Stimulated activated CD8-positive, alpha-beta memory T cell treated with anti-CD3 and anti-CD28 coated beads, Interleukin-2, amount 100 ng/mL, for 48 hours (primary cell): ENCODE measurements around the gene GRIA3.
"Not testable (repeated sequence)": the region's sequence is repeated elsewhere in the genome, so short reads cannot be mapped to it uniquely, and the experiment has no call there.

Experiments
- DNase-seq, 2 donors: peaks; one replicate each; pipeline ENCODE4 v3.0.0-alpha.2; 2020; ENCODE audit warnings: low read depth in 2 of 2

Gene GRIA3

DNA sequence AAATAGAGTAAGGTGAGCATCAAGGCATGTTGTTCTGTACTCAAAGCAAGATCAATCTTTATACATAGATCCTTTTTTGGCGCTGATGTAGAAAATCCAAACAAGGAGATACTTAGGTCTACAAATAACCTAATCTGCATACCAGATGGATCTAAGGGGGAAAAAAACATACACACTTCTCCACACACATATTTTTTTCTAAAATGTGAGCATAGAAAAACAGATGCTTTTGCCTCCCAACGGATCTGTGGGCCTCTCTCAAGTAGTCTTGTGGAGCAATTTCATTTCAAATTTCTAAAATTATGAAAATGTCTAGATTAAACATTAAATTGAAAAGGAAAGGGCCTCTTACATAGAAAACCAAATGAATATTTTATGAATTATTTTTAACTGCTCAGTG, 166.1 kb downstream of the GRIA3 start:
- DNase-seq: no peak

DNA sequence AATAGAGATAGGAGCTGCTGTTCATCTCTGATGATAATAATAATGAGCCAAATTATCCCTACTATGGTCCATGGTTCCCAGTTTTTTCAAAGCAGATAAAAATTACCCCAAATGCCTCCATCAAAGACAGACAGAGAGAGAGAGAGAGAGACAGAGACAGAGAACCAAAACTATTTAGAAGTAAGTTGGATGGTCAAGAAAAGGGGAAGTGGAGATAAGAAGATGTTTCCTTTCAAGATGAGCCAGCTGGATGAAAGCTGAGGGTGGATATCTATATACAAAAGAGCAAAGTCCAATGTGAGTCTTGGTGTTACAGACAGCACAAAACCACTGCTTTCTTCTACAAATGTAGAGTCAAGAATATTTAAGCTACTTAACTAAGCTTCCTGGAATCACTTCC, 173.9 kb downstream of the GRIA3 start:
- DNase-seq: no peak

- DNase-seq: no peak
Measured at GRCh38 chrX:123358457-123358856, 174.4 kb downstream of the GRIA3 start.

DNA sequence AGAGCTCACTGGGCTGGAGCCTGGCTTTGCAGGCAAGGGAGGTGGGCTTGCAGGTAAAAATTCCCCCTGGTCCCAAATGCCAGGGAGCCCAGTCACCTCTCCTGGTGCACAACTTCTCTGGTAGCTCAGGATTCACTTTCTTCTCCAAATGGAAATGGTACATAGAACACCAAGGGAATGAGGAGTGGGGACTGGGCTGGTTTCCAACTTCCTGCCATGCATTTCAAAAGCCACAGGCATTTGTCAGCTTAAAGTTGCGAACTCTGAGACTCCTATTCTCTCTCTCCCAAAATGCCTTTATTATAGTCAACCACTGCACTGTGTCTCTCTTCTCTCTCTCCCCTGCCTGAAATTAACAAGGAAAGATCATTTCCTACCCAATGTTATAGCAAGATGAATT, 177.3 kb downstream of the GRIA3 start:
- DNase-seq: no peak

- not testable (repeated sequence) for DNase-seq
Measured at GRCh38 chrX:123386196-123386595, 202.1 kb downstream of the GRIA3 start.

DNA sequence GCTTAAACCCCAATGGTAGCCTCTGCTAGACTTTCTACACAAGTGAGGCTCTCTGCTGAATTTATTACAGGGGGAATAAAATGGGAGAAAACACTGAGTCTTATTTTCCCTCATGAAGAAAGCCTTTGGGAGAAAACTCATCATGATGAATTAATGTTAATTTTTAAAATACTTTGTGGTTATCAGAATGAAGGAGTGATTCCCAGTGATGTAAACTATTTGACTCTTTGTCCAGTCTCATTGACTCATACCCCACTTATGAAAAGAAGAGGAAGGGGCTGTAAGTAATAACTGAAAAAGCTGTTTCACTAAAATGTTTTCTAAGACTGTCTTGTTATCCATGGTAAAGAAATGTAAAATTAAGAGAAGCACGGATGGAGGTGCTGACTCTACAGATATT, 208.8 kb downstream of the GRIA3 start:
- no peak for DNase-seq

GRCh38 chrX:123399709-123400108, 215.6 kb downstream of the GRIA3 start:
- no peak for DNase-seq

GRCh38 chrX:123405231-123405630, 221.2 kb downstream of the GRIA3 start:
- DNase-seq: no peak

GRCh38 chrX:123408821-123409737, 225.0 kb downstream of the GRIA3 start:
- no peak for DNase-seq

GRCh38 chrX:123422875-123423274, 238.8 kb downstream of the GRIA3 start:
- DNase-seq: no peak

DNA sequence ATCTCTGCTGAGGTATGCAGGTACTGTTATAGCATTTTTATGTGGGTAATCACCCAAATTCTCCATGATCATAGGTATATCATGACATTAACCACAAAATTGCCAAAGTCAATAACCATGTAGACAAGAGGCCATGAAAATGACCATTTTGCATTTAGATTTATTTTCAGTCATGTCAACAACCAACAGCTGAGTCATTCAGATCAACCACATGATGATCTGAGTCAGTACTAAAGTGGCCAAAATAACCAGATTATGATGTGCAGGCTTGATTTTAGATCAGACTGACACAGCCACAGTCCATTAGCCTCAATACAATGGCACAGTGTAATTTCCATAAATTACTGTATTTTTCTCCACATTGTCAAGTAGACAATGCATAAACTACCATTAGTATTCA, 240.5 kb downstream of the GRIA3 start:
- no peak for DNase-seq

DNA sequence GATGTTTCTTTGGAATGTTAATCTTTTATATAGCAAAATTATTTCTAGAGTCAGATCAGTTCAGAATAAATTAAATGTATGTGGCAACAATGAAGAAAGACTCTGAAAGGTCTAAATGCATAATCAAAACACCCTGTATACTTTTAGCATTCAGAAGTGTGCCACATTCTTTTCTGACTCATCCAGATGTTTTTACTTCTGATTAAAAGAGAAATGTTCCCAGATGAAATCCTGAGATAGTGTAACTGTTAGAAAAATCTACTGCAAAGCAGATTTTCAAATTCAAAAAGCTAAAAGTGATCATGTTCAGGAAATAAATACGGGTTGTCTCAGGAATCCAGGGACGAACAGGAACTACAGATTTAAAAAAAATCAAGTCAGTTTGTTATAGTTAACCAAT, 241.4 kb downstream of the GRIA3 start:
- no peak for DNase-seq

- no peak for DNase-seq
Measured at GRCh38 chrX:123425904-123426303, 241.8 kb downstream of the GRIA3 start.

DNA sequence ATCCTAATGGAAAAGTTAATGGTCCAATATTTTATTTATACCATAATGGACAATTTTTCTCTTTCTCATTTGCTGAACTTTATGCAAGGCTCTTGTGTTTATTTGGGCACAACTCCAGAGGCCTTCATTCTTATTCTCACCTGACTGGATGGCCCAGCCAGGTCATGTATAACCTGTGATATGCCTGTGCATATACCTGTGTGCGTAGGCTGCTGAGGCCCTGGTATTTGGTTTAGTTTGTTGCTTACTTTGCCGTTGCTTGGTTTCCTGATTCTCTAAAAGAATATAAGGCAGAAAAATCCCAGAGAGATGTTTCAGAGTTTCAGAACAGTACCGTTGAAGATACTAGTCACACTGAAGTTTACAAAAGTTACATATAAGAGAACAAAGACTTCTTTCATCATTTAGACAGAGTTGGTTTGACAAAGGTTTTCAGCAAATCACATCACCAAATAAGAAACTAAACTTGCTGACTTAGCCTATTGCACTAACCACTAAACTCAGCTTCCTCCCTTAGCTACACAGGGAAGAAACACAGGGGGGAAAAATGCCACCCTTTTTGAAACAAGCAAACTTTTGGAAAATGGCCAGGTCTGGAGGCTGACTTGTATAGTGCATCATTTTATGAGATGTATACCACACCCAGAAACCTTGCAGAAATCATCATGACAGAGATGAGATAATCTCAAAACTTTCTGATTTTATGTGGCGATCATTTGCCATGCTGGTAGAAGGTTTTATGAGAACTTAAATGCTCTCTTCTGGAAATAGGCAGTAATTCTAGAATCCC, 248.5 kb downstream of the GRIA3 start:
- no peak for DNase-seq

GRCh38 chrX:123436512-123437136, 252.5 kb downstream of the GRIA3 start:
- DNase-seq: no peak

GRCh38 chrX:123439926-123440325, 255.8 kb downstream of the GRIA3 start:
- DNase-seq: not testable (repeated sequence)

DNA sequence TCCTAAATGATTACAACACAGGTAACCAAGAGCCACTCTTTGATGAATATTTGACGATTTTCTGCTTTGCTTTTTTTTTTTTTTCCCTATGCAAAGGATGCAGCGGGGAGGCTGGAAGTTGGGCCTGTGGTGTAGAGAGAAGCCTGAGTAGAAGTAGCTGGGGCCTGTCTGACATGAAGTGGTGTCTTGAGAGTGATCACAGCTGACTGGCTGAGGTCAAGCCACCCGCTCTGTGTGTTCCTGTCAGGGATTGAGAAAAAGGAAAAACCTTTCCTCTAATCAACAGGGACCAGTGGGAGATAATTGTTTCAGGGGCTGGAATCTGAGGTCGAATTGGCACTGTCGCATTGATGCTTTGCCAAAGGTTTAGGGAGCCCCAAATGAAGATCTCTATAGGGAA, 258.7 kb downstream of the GRIA3 start:
- DNase-seq: no peak

DNA sequence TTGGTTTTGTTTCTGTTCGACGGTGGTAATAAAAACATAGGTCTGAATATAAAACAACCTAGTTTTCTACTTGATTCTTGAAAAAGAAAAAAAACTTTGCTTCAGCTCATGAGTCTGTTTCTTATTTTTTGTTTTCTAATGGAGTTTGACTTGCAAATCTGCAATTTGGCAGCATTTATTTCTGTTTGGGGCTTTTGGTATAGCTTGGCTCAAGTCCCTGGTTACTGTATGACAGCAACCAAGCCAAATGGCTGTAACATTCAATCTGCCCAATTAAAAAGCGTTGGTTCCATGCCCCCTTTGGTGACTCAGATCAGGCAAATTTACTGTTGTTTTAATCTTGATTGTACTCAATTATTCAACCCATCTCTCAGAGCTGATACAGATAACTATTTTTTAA, 263.4 kb downstream of the GRIA3 start:
- no peak for DNase-seq

DNA sequence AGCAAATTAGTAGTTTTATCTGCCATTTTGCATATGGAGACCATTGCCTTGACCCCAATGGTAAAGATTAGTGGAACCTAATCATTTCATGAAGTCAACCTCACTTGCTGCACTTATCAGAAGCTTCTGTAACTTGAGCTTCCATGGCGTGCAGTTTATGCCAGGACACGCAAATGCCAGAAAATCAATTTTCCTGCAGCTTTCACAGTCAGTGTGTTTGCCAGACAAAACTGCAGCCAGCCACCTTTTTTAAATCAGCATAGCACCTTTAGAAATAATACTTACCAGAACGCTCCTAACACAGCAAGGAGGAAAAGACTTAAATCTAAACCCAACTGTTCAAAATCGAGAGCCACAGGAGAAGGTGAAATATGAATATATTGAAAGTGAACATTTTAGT, 265.3 kb downstream of the GRIA3 start:
- DNase-seq: no peak

DNA sequence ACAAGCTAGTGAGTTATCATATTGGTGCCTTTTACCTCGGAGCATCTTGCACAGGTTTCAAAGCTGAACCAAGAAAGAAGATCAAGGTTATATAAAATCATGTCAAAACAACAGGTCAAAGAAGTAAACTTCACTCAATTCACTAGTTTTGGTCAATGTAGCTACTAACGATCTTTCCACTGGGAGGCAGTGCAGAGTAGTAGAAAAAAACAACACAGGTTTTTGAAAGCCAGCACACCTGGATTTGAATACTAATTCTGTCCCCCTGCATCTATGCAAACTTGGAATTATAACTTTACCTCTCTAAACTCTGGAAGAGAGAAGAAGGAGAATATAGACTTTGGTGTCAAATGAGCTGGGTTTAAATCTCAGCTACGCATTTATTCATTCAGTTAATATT, 266.1 kb downstream of the GRIA3 start:
- DNase-seq: no peak

- DNase-seq: no peak
Measured at GRCh38 chrX:123454712-123455431, 270.8 kb downstream of the GRIA3 start.

DNA sequence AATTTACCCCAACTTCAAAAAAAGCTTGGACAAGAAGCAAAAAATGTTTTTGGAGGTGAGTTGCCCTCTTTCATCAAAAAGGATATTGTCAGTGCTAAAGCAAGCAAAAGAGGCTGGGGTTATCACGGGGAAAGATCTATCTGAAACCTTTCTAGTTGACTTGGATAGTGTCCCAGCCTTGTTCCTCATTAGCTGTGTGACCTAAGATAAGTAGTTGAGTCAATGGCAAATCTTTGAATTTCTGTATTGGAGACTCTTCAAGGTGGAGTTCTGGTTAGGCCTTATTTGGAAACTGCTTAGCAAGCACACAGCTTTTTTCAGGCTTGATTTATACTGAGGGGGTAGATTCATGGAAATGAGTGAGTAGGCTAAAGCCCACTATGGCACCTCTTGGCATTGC, 271.6 kb downstream of the GRIA3 start:
- DNase-seq: no peak
